Measurements from ENCODE around the gene PTAR1. TPM values are rescaled to one million over a fixed set of nuclear protein-coding genes. Genes with fewer than 3 reads are reported as not detected.

PTAR1 gene
- total RNA-seq, 2 experiments from 2014 or later = 48.2 to 68.8 TPM

DNA sequence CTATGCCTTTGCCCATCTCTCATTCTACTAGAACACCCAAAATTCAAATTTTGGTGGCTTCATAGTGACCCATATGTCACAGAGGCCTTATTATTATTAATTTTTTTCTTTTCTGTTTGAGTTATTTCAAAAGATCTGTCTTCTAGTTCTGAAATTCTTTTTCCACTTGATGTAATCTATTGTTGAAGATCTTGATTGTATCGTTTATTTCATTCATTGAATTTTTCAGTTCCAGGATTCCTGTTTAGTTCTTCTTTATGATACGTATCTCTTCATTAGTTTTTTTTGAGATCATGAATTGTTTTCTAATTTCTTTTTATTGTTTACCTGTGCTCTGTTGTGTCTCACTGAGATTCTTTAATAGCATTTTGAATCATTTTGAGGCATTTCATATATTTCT lies 63.0 kb downstream of the PTAR1 start:
- Histone ChIP-seq H3K27ac (ENCODE audit: low read depth, low read length, poor library complexity, severe bottlenecking) (no peak overlapping the region), H3K4me3 (ENCODE audit: low read depth, low read length, poor library complexity, severe bottlenecking) (no peak overlapping the region), H3K9me3 (ENCODE audit: low read length) (peaks cover 8% of the 10 kb centered on the region; the same call in 1 of the 2 replicates), H3K36me3 (ENCODE audit: insufficient read depth, low read length) (no peaks in the 10 kb centered on the region), H3K4me2 (ENCODE audit: low read length) (no peak overlapping the region), H4K20me1 (ENCODE audit: insufficient read depth, low read length) (no peaks in the 10 kb centered on the region), H2AFZ (ENCODE audit: low read length) (no peak overlapping the region), H3K79me2 (ENCODE audit: insufficient read depth, low read depth, low read length) (no peaks in the 10 kb centered on the region), H3K4me1 (ENCODE audit: insufficient read depth, low read length, poor library complexity, severe bottlenecking) (no peaks in the 10 kb centered on the region), H3K9me2 (ENCODE audit: insufficient read depth, low read length) (0 out of 2 replicates have a peak, but pooled peaks cover 4% of the 10 kb centered on the region)
- intact Hi-C loops (cut with micrococcal nuclease; ENCODE audit: unreplicated experiment) = no loop called here
- BruUV-seq (replicated peaks) = no TSS peak
- ChIA-PET CTCF (ENCODE audit: unreplicated experiment) (no interaction called here), POLR2A (no interaction called here)
- peak; percentile 22 for DNase-seq (ENCODE audit: low spot score)
- TF ChIP-seq EZH2phosphoT487 (IDR thresholded peaks at IDR 0.05; ENCODE audit: borderline replicate concordance, low read depth, low read length) (no peak), CTCF (conservative IDR thresholded peaks at IDR 0.05; ENCODE audit: low read length) (no peak)

GRCh38 chr9:69689991-69690538 lies 69.7 kb downstream of the PTAR1 start:
- no TSS peak for BruUV-seq (replicated peaks)
- TF ChIP-seq EZH2phosphoT487 (IDR thresholded peaks at IDR 0.05; ENCODE audit: borderline replicate concordance, low read depth, low read length) (no peak), CTCF (conservative IDR thresholded peaks at IDR 0.05; ENCODE audit: low read length) (no peak)
- no peaks in the 10 kb centered on the region for H3K9me3 ChIP-seq (ENCODE audit: low read length)
- no peak overlapping the region for H3K4me2 ChIP-seq (ENCODE audit: low read length)
- POLR2A ChIA-PET = no interaction called here
- no peak overlapping the region for H2AFZ ChIP-seq (ENCODE audit: low read length)
- CTCF ChIA-PET (ENCODE audit: unreplicated experiment) = no interaction called here
- DNase-seq (ENCODE audit: low spot score) = no peak
- H3K4me3 ChIP-seq (ENCODE audit: low read depth, low read length, poor library complexity, severe bottlenecking) = no peak overlapping the region
- no peaks in the 10 kb centered on the region for H3K4me1 ChIP-seq (ENCODE audit: insufficient read depth, low read length, poor library complexity, severe bottlenecking)
- intact Hi-C loops (cut with micrococcal nuclease; ENCODE audit: unreplicated experiment) = no loop called here
- no peak overlapping the region for H3K27ac ChIP-seq (ENCODE audit: low read depth, low read length, poor library complexity, severe bottlenecking)
- no peaks in the 10 kb centered on the region for H3K79me2 ChIP-seq (ENCODE audit: insufficient read depth, low read depth, low read length)
- no peaks in the 10 kb centered on the region for H4K20me1 ChIP-seq (ENCODE audit: insufficient read depth, low read length)
- no peaks in the 10 kb centered on the region for H3K9me2 ChIP-seq (ENCODE audit: insufficient read depth, low read length)
- H3K36me3 ChIP-seq (ENCODE audit: insufficient read depth, low read length) = no peaks in the 10 kb centered on the region

- no peak for DNase-seq (ENCODE audit: low spot score)
- no peaks in the 10 kb centered on the region for H3K36me3 ChIP-seq (ENCODE audit: insufficient read depth, low read length)
- ChIA-PET POLR2A (interaction anchor here (0.6 to 0.7 kb wide), 2 partner anchors 26 to 76 kb away, joined by 3 to 5 read pairs; partner anchors contain the start of gene PTAR1), CTCF (ENCODE audit: unreplicated experiment) (no interaction called here)
- TF ChIP-seq CTCF (conservative IDR thresholded peaks at IDR 0.05; ENCODE audit: low read length) = no peak
- H3K79me2 ChIP-seq (ENCODE audit: insufficient read depth, low read depth, low read length) = no peaks in the 10 kb centered on the region
- H3K27ac ChIP-seq (ENCODE audit: low read depth, low read length, poor library complexity, severe bottlenecking) = no peak overlapping the region
- no peak overlapping the region for H3K4me3 ChIP-seq (ENCODE audit: low read depth, low read length, poor library complexity, severe bottlenecking)
- H2AFZ ChIP-seq (ENCODE audit: low read length) = no peak overlapping the region
- no peaks in the 10 kb centered on the region for H3K4me1 ChIP-seq (ENCODE audit: insufficient read depth, low read length, poor library complexity, severe bottlenecking)
- no TSS peak for BruUV-seq (replicated peaks)
- no peaks in the 10 kb centered on the region for H3K9me2 ChIP-seq (ENCODE audit: insufficient read depth, low read length)
- H3K9me3 ChIP-seq (ENCODE audit: low read length) = no peaks in the 10 kb centered on the region
- intact Hi-C loops (cut with micrococcal nuclease; ENCODE audit: unreplicated experiment) = no loop called here
- H4K20me1 ChIP-seq (ENCODE audit: insufficient read depth, low read length) = no peaks in the 10 kb centered on the region
- H3K4me2 ChIP-seq (ENCODE audit: low read length) = no peak overlapping the region
Observed at GRCh38 chr9:69683927-69684326, 75.9 kb downstream of the PTAR1 start.
